GM18909 (cell line): ENCODE results near the gene CXCR4.
"Not testable (repeated sequence)": the region's sequence is repeated elsewhere in the genome, so short reads cannot be mapped to it uniquely, and the experiment has no call there.

Source experiments
- ATAC-seq: cut with Tn5 transposase; IDR thresholded peaks from one replicate; pipeline ENCODE4 v1.9.1; 2021; ENCODE audit warnings: mild to moderate bottlenecking; ENCODE audit not compliant: unreplicated experiment, poor library complexity

The CXCR4 gene

GRCh38 chr2:136081582-136082210 is 36.3 kb downstream of the CXCR4 start:
- ATAC-seq, result no peak

- no peak for ATAC-seq
Measured at GRCh38 chr2:136080114-136080513, 37.8 kb downstream of the CXCR4 start.

- no peak for ATAC-seq
Measured at GRCh38 chr2:136077107-136077506, 40.8 kb downstream of the CXCR4 start.

GRCh38 chr2:136075476-136075875 is 42.5 kb downstream of the CXCR4 start:
- ATAC-seq, result no peak

GRCh38 chr2:136072621-136073020 is 45.3 kb downstream of the CXCR4 start:
- no peak for ATAC-seq

GRCh38 chr2:136071887-136072286 is 46.1 kb downstream of the CXCR4 start:
- ATAC-seq, result not testable (repeated sequence)

- ATAC-seq, result peak; percentile 57
Measured at GRCh38 chr2:136070913-136071312, 47.0 kb downstream of the CXCR4 start.

- ATAC-seq, result no peak
Measured at GRCh38 chr2:136069773-136070172, 48.2 kb downstream of the CXCR4 start.

- no peak for ATAC-seq
Measured at GRCh38 chr2:136068581-136069227, 49.2 kb downstream of the CXCR4 start.

GRCh38 chr2:136067897-136068580 is 49.9 kb downstream of the CXCR4 start:
- ATAC-seq, result no peak

- no peak for ATAC-seq
Measured at GRCh38 chr2:136067459-136067858, 50.5 kb downstream of the CXCR4 start.

GRCh38 chr2:136065907-136066306 is 52.0 kb downstream of the CXCR4 start:
- peak; percentile 90 for ATAC-seq

GRCh38 chr2:136065384-136065783 is 52.6 kb downstream of the CXCR4 start:
- peak; percentile 43 for ATAC-seq
